ENCODE data around the gene MSLN.

The MSLN gene

GRCh38 chr16:760545-761343 is at the start of gene MSLN:
Gene MSLN, plus strand, starts transcription at chr16:760734. Its CDS starts 1,947 bp downstream, at chr16:762681.
- H3K36me3 ChIP-seq (ENCODE audit: low read length) = no peaks in the 10 kb centered on the region
- H3K4me3 ChIP-seq (ENCODE audit: insufficient read depth, low read length, poor library complexity, severe bottlenecking) = no peak within 1 kb of the TSS
- TF ChIP-seq CTCF (IDR thresholded peaks at IDR 0.05; ENCODE audit: insufficient read depth, low read length, poor library complexity, severe bottlenecking) = no peak
- TF ChIP-seq EZH2phosphoT487 (conservative IDR thresholded peaks at IDR 0.05; ENCODE audit: low read length) = no peak
- H3K9me2 ChIP-seq (replicated peaks; ENCODE audit: insufficient read depth, low read length) = no peaks in the 10 kb centered on the region
- H3K27ac ChIP-seq (ENCODE audit: low read depth, low read length) = no peak within 1 kb of the TSS
- no peaks in the 10 kb centered on the region for H4K20me1 ChIP-seq (ENCODE audit: low read depth, low read length)
- no peaks in the 10 kb centered on the region for H3K27me3 ChIP-seq (ENCODE audit: low read length)
- no peaks in the 10 kb centered on the region for H3F3A ChIP-seq (ENCODE audit: insufficient read depth)
- no peaks in the 10 kb centered on the region for H3K79me2 ChIP-seq (ENCODE audit: insufficient read depth, low read length)
- no peak within 1 kb of the TSS for H2AFZ ChIP-seq (ENCODE audit: low read depth, low read length, severe bottlenecking)
- H3K9me3 ChIP-seq (ENCODE audit: insufficient read depth, low read length) = no peaks in the 10 kb centered on the region
- no peak within 1 kb of the TSS for H3K4me2 ChIP-seq (ENCODE audit: low read depth, low read length, poor library complexity, severe bottlenecking)
- H3K9ac ChIP-seq (ENCODE audit: low read length) = no peak within 1 kb of the TSS

- H3K9me2 ChIP-seq (replicated peaks; ENCODE audit: insufficient read depth, low read length) = no peaks in the 10 kb centered on the region
- no peaks in the 10 kb centered on the region for H3K27me3 ChIP-seq (ENCODE audit: low read length)
- H3F3A ChIP-seq (ENCODE audit: insufficient read depth) = no peaks in the 10 kb centered on the region
- H3K4me2 ChIP-seq (ENCODE audit: low read depth, low read length, poor library complexity, severe bottlenecking) = no peak overlapping the region
- no peak overlapping the region for H3K4me3 ChIP-seq (ENCODE audit: insufficient read depth, low read length, poor library complexity, severe bottlenecking)
- TF ChIP-seq EZH2phosphoT487 (conservative IDR thresholded peaks at IDR 0.05; ENCODE audit: low read length) (no peak), CTCF (IDR thresholded peaks at IDR 0.05; ENCODE audit: insufficient read depth, low read length, poor library complexity, severe bottlenecking) (no peak)
- no peak overlapping the region for H2AFZ ChIP-seq (ENCODE audit: low read depth, low read length, severe bottlenecking)
- no peak overlapping the region for H3K9ac ChIP-seq (ENCODE audit: low read length)
- no peaks in the 10 kb centered on the region for H3K36me3 ChIP-seq (ENCODE audit: low read length)
- H3K79me2 ChIP-seq (ENCODE audit: insufficient read depth, low read length) = no peaks in the 10 kb centered on the region
- H3K9me3 ChIP-seq (ENCODE audit: insufficient read depth, low read length) = no peaks in the 10 kb centered on the region
- no peak overlapping the region for H3K27ac ChIP-seq (ENCODE audit: low read depth, low read length)
- no peaks in the 10 kb centered on the region for H4K20me1 ChIP-seq (ENCODE audit: low read depth, low read length)
These were observed 49.5 kb upstream of the MSLN start for GRCh38 chr16:711084-711483.

- Histone ChIP-seq H3K4me2 (ENCODE audit: low read depth, low read length, poor library complexity, severe bottlenecking) (no peak overlapping the region), H3K27ac (ENCODE audit: low read depth, low read length) (no peak overlapping the region)
These were observed 48.8 kb upstream of the MSLN start for GRCh38 chr16:711548-712320.

More at GRCh38 chr16:711548-712320, 48.8 kb upstream of the MSLN start:
- no peaks in the 10 kb centered on the region for H4K20me1 ChIP-seq (ENCODE audit: low read depth, low read length)
- no peaks in the 10 kb centered on the region for H3K79me2 ChIP-seq (ENCODE audit: insufficient read depth, low read length)
- H3K9me3 ChIP-seq (ENCODE audit: insufficient read depth, low read length) = no peaks in the 10 kb centered on the region
- TF ChIP-seq EZH2phosphoT487 (conservative IDR thresholded peaks at IDR 0.05; ENCODE audit: low read length) (no peak), CTCF (IDR thresholded peaks at IDR 0.05; ENCODE audit: insufficient read depth, low read length, poor library complexity, severe bottlenecking) (peak; percentile 85)
- no peaks in the 10 kb centered on the region for H3K27me3 ChIP-seq (ENCODE audit: low read length)
- no peak overlapping the region for H2AFZ ChIP-seq (ENCODE audit: low read depth, low read length, severe bottlenecking)
- H3F3A ChIP-seq (ENCODE audit: insufficient read depth) = no peaks in the 10 kb centered on the region
- H3K9ac ChIP-seq (ENCODE audit: low read length) = no peak overlapping the region
- no peaks in the 10 kb centered on the region for H3K36me3 ChIP-seq (ENCODE audit: low read length)
- no peaks in the 10 kb centered on the region for H3K9me2 ChIP-seq (replicated peaks; ENCODE audit: insufficient read depth, low read length)
- no peak overlapping the region for H3K4me3 ChIP-seq (ENCODE audit: insufficient read depth, low read length, poor library complexity, severe bottlenecking)

All from SU-DHL-6 (cell line).